SU-DHL-6 (cell line): ENCODE measurements around the gene SOX13.

Source experiments
- H2AFZ ChIP-seq: fragments of 200-600 bp; sonication (generic); 2 replicates; pipeline ENCODE4 v1.6.1; 2014; ENCODE audit warnings: low read depth, mild to moderate bottlenecking, moderate library complexity, mixed read lengths, antibody characterized with exemption, low read length; ENCODE audit not compliant: severe bottlenecking
- H3F3A ChIP-seq: fragments of 200-600 bp; shearing (Covaris generic); 2 replicates; pipeline ENCODE4 v1.6.0; 2016; ENCODE audit warnings: antibody characterized with exemption, mild to moderate bottlenecking; ENCODE audit not compliant: insufficient read depth
- H3K27ac ChIP-seq: fragments of 200-600 bp; sonication (generic); 2 replicates; pipeline ENCODE4 v1.5.1; 2016; ENCODE audit warnings: low read depth, mild to moderate bottlenecking, low read length, moderate library complexity, mixed read lengths
- H3K27me3 ChIP-seq: fragments of 200-600 bp; sonication (generic), shearing (Covaris generic); 2 replicates; pipeline ENCODE4 v1.6.0; 2014; ENCODE audit warnings: mild to moderate bottlenecking, low read length
- H3K36me3 ChIP-seq: fragments of 200-600 bp; sonication (generic); 2 replicates; pipeline ENCODE4 v1.6.1; 2014; ENCODE audit warnings: mild to moderate bottlenecking, low read length, mixed read lengths
- H3K4me2 ChIP-seq: fragments of 300-600, 200-600 bp; shearing (Covaris generic), sonication (generic); 2 replicates; pipeline ENCODE4 v1.6.0; 2014; ENCODE audit warnings: low read length, low read depth, mild to moderate bottlenecking; ENCODE audit not compliant: poor library complexity, severe bottlenecking
- H3K4me3 ChIP-seq: fragments of 200-600 bp; sonication (generic); 2 replicates; pipeline ENCODE4 v1.5.1; 2014; ENCODE audit warnings: antibody characterized with exemption, low read length, mild to moderate bottlenecking, mixed read lengths; ENCODE audit not compliant: insufficient read depth, poor library complexity, severe bottlenecking
- H3K79me2 ChIP-seq: fragments of 200-600 bp; sonication (generic); 2 replicates; pipeline ENCODE4 v1.6.1; 2014; ENCODE audit warnings: mild to moderate bottlenecking, low read length, moderate library complexity; ENCODE audit not compliant: insufficient read depth
- H3K9ac ChIP-seq: fragments of 200-600 bp; sonication (generic); 2 replicates; pipeline ENCODE4 v1.7.0; 2014; ENCODE audit warnings: mild to moderate bottlenecking, low read length
- H3K9me2 ChIP-seq: fragments of 200-600 bp; sonication (generic); replicated peaks from 2 replicates; pipeline ENCODE4 v1.6.1; 2014; ENCODE audit warnings: low read length; ENCODE audit not compliant: insufficient read depth
- H3K9me3 ChIP-seq: fragments of 200-600 bp; sonication (generic); 2 replicates; pipeline ENCODE4 v1.6.1; 2014; ENCODE audit warnings: low read length, mixed read lengths; ENCODE audit not compliant: insufficient read depth
- H4K20me1 ChIP-seq: fragments of 200-600 bp; sonication (generic); 2 replicates; pipeline ENCODE4 v1.6.1; 2014; ENCODE audit warnings: low read depth, mild to moderate bottlenecking, antibody characterized with exemption, low read length, moderate library complexity, mixed read lengths
- EZH2phosphoT487 ChIP-seq: fragments of 200-600 bp; sonication (generic), shearing (Covaris generic); conservative IDR thresholded peaks from 2 replicates; pipeline ENCODE4 v1.6.1; 2018; ENCODE audit warnings: mild to moderate bottlenecking, antibody characterized with exemption, low read length, moderate library complexity, mixed read lengths
- TF ChIP-seq, protein P1 (sequence below): fragments of 200-600 bp; sonication (generic); IDR thresholded peaks from one replicate; pipeline ENCODE4 v1.5.1; 2017; ENCODE audit warnings: antibody characterized with exemption, mild to moderate bottlenecking, low read length, moderate library complexity; ENCODE audit not compliant: insufficient read depth, poor library complexity, severe bottlenecking

Gene SOX13

GRCh38 chr1:204112876-204113730, 40.2 kb downstream of the SOX13 start:
- no peaks in the 10 kb centered on the region for H3K36me3 ChIP-seq
- no peaks in the 10 kb centered on the region for H3K9me3 ChIP-seq
- no peaks in the 10 kb centered on the region for H3K9me2 ChIP-seq
- H3K4me2 ChIP-seq, result no peak overlapping the region
- H4K20me1 ChIP-seq, result no peaks in the 10 kb centered on the region
- TF ChIP-seq, protein P1, sequence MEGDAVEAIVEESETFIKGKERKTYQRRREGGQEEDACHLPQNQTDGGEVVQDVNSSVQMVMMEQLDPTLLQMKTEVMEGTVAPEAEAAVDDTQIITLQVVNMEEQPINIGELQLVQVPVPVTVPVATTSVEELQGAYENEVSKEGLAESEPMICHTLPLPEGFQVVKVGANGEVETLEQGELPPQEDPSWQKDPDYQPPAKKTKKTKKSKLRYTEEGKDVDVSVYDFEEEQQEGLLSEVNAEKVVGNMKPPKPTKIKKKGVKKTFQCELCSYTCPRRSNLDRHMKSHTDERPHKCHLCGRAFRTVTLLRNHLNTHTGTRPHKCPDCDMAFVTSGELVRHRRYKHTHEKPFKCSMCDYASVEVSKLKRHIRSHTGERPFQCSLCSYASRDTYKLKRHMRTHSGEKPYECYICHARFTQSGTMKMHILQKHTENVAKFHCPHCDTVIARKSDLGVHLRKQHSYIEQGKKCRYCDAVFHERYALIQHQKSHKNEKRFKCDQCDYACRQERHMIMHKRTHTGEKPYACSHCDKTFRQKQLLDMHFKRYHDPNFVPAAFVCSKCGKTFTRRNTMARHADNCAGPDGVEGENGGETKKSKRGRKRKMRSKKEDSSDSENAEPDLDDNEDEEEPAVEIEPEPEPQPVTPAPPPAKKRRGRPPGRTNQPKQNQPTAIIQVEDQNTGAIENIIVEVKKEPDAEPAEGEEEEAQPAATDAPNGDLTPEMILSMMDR, result no peak
- TF ChIP-seq EZH2phosphoT487, result no peak
- no peak overlapping the region for H2AFZ ChIP-seq
- H3F3A ChIP-seq, result no peaks in the 10 kb centered on the region
- H3K79me2 ChIP-seq, result no peaks in the 10 kb centered on the region
- no peak overlapping the region for H3K9ac ChIP-seq
- H3K27ac ChIP-seq, result no peak overlapping the region
- no peak overlapping the region for H3K4me3 ChIP-seq
- no peaks in the 10 kb centered on the region for H3K27me3 ChIP-seq

DNA sequence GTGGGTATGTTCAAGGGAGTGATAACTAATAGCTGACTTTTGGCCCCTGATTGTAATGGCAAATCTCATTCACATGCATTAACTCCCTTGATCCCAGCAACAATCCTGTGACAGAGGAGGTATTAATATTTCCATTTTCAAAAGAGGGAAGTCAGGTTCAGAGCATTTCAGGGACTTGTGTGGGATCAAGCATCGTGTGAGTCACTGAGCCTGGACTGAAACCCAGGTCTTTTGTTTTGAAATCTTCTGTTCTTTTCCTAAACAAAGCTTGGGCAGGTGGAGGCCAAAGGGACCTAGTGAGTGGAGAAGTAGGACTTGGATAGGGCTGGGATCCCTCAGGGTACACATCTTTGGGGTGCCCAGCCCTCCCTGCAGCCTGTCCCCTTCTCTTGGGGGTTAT, 41.0 kb downstream of the SOX13 start:
- no peaks in the 10 kb centered on the region for H3K9me2 ChIP-seq
- H3K36me3 ChIP-seq, result no peaks in the 10 kb centered on the region
- no peak overlapping the region for H3K4me3 ChIP-seq
- H4K20me1 ChIP-seq, result no peaks in the 10 kb centered on the region
- no peak overlapping the region for H3K4me2 ChIP-seq
- H3F3A ChIP-seq, result no peaks in the 10 kb centered on the region
- no peaks in the 10 kb centered on the region for H3K79me2 ChIP-seq
- no peak overlapping the region for H3K9ac ChIP-seq
- no peak overlapping the region for H3K27ac ChIP-seq
- H3K27me3 ChIP-seq, result no peaks in the 10 kb centered on the region
- no peak overlapping the region for H2AFZ ChIP-seq
- no peak for TF ChIP-seq EZH2phosphoT487
- H3K9me3 ChIP-seq, result no peaks in the 10 kb centered on the region

DNA sequence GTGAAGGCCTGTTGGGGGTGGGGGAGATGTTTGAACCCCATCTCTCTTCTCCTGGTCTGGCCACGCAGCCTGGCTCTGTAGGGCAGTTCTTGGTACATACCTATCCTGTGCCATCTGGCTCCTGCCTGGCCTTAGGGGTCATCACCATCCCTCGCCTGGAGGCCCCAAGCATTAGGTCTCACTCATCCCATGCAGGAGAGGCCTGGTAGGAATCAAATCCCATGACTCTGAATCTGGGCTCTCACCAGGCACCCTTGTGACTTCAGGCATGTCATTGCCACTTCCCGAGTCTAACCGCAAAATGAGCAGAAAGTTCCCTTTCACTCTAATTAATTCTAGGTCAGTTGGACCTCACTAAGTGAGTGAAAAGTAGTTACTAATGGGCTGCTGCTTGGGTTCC, 41.7 kb downstream of the SOX13 start:
- TF ChIP-seq, protein P1, result no peak
- no peak for TF ChIP-seq EZH2phosphoT487
- H3K9ac ChIP-seq, result no peak overlapping the region
- no peaks in the 10 kb centered on the region for H4K20me1 ChIP-seq
- no peaks in the 10 kb centered on the region for H3K9me3 ChIP-seq
- no peaks in the 10 kb centered on the region for H3K27me3 ChIP-seq
- no peak overlapping the region for H3K4me3 ChIP-seq
- no peaks in the 10 kb centered on the region for H3F3A ChIP-seq
- no peaks in the 10 kb centered on the region for H3K79me2 ChIP-seq
- no peaks in the 10 kb centered on the region for H3K36me3 ChIP-seq
- no peaks in the 10 kb centered on the region for H3K9me2 ChIP-seq
- H3K27ac ChIP-seq, result no peak overlapping the region
- no peak overlapping the region for H2AFZ ChIP-seq
- no peak overlapping the region for H3K4me2 ChIP-seq

DNA sequence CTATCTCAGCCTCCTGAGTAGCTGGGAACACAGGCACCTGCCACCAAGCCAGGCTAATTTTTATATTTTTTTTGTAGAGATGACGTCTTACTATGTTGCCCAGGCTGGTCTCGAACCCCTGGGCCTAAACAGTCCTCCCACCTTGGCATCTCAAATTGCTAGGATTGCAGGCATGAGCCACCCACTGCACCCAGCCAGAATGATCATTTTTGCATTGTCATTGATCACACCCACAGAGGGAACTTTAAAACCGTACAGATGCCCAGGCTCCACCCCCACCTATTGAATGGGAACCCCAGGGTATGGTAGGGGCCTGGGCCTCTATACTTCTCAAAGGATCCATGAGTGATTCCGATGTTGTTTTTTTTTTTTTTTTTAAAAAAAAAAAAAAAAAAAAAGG, 42.2 kb downstream of the SOX13 start:
- Histone ChIP-seq H3F3A (no peaks in the 10 kb centered on the region), H3K9me3 (no peaks in the 10 kb centered on the region), H3K79me2 (no peaks in the 10 kb centered on the region), H3K27ac (no peak overlapping the region), H3K9me2 (no peaks in the 10 kb centered on the region), H2AFZ (no peak overlapping the region), H4K20me1 (no peaks in the 10 kb centered on the region), H3K27me3 (no peaks in the 10 kb centered on the region), H3K36me3 (no peaks in the 10 kb centered on the region), H3K9ac (no peak overlapping the region), H3K4me2 (no peak overlapping the region), H3K4me3 (no peak overlapping the region)
- no peak for TF ChIP-seq EZH2phosphoT487
- TF ChIP-seq, protein P1, result no peak
